Retinal pigment epithelial cell (primary cell): ENCODE data around the gene RPL5.
A peak's percentile ranks its signal among the peaks of the same experiment; 100 is the strongest.

Experiments
- DNase-seq: peaks from one replicate; pipeline ENCODE4 v3.0.0-alpha.2; 2010; ENCODE audit warnings: low read depth
- H3K4me3 ChIP-seq: 2 replicates; pipeline ENCODE4 v1.5.1; 2011; ENCODE audit warnings: mild to moderate bottlenecking, low read length, control low read depth, moderate library complexity
- CTCF ChIP-seq: conservative IDR thresholded peaks from 2 replicates; pipeline ENCODE4 v1.5.1; 2011; ENCODE audit warnings: low read depth, low read length, control low read depth, inconsistent platforms

Gene RPL5

GRCh38 chr1:92854101-92854785 lies 22.4 kb downstream of the RPL5 start:
- no peak for DNase-seq
- no peak for TF ChIP-seq CTCF
- H3K4me3 ChIP-seq, result no peak overlapping the region

- DNase-seq, result no peak
- TF ChIP-seq CTCF, result no peak
- H3K4me3 ChIP-seq, result no peak overlapping the region
Measured at GRCh38 chr1:92855236-92855635, 23.4 kb downstream of the RPL5 start.

- DNase-seq, result no peak
- no peak for TF ChIP-seq CTCF
- H3K4me3 ChIP-seq, result no peak overlapping the region
Measured at GRCh38 chr1:92857817-92858216, 26.0 kb downstream of the RPL5 start.

GRCh38 chr1:92858564-92859399 lies 26.9 kb downstream of the RPL5 start:
- peak; percentile 55 for DNase-seq
- no peak overlapping the region for H3K4me3 ChIP-seq
- peak; percentile 91 for TF ChIP-seq CTCF

- no peak for TF ChIP-seq CTCF
- DNase-seq, result no peak
- H3K4me3 ChIP-seq, result no peak overlapping the region
Measured at GRCh38 chr1:92859400-92860039, 27.7 kb downstream of the RPL5 start.

- no peak for DNase-seq
- H3K4me3 ChIP-seq, result no peak overlapping the region
- TF ChIP-seq CTCF, result no peak
Measured at GRCh38 chr1:92862605-92863004, 30.8 kb downstream of the RPL5 start.

GRCh38 chr1:92864131-92864530 lies 32.3 kb downstream of the RPL5 start:
- H3K4me3 ChIP-seq, result no peak overlapping the region
- TF ChIP-seq CTCF, result no peak
- DNase-seq, result no peak
